T-helper 2 cell (primary cell): Measurements from ENCODE around the gene PIK3AP1.
"Not testable (repeated sequence)": the region's sequence is repeated elsewhere in the genome, so short reads cannot be mapped to it uniquely, and the experiment has no call there.

ENCODE experiments used
- DNase-seq, 5 experiments: peaks; one replicate each; pipeline versions ENCODE4 v3.0.0 to v3.0.0-alpha.2; 2012 to 2022

Gene PIK3AP1

GRCh38 chr10:96574564-96574963 is 145.8 kb downstream of the PIK3AP1 start:
- DNase-seq: not testable (repeated sequence)

- DNase-seq: no peak
Observed at GRCh38 chr10:96573036-96573435, 147.3 kb downstream of the PIK3AP1 start.

- DNase-seq: no peak
Observed at GRCh38 chr10:96570983-96571964, 149.0 kb downstream of the PIK3AP1 start.

- DNase-seq: no peak
Observed at GRCh38 chr10:96570511-96570910, 149.8 kb downstream of the PIK3AP1 start.

GRCh38 chr10:96568402-96568801 is 151.9 kb downstream of the PIK3AP1 start:
- no peak for DNase-seq

- peak in 1 of 5 experiments; percentile 44 for DNase-seq
Observed at GRCh38 chr10:96565774-96566173, 154.5 kb downstream of the PIK3AP1 start.

GRCh38 chr10:96560966-96561887 is 159.1 kb downstream of the PIK3AP1 start:
- no peak for DNase-seq

GRCh38 chr10:96560489-96560888 is 159.8 kb downstream of the PIK3AP1 start:
- DNase-seq: no peak

- DNase-seq: peak in 1 of 5 experiments; percentile 15
Observed at GRCh38 chr10:96556003-96556402, 164.3 kb downstream of the PIK3AP1 start.

GRCh38 chr10:96555330-96555729 is 165.0 kb downstream of the PIK3AP1 start:
- DNase-seq: no peak

- no peak for DNase-seq
Observed at GRCh38 chr10:96548589-96548988, 171.7 kb downstream of the PIK3AP1 start.

GRCh38 chr10:96545558-96545957 is 174.8 kb downstream of the PIK3AP1 start:
- DNase-seq: not testable (repeated sequence)
